ENCODE data around the gene LOXHD1.

DNA sequence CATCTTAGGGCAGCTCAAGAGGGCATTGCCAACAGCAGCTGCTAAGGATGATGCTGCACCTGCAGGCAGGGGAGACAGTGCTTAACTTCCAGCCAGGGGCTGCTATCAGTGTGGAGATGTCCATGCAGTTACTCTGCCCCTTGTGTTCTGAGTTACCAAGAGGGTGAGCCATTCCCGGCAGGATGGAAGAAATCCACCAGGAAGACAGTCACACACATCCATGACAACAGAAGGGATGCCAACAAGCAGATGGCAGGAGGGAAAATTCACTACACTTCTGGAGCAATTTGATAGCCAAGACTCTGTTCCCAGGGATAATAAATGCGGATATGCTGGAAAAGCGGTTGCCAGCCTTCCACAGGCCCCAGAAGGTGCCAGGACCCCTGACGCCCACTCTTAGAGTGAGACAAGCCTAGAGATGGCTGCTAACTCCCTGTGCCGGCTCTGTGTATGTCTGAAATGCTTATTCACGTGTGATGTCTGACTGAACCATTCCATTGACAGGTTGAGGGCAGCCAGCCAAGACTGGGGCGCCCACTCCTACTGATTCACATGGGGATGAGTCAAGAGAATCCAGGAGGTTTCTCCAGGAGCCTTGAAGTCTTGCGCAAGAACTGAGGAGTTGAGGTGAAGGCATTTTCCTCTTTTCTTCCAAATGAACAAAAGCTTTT, 24.5 kb downstream of the LOXHD1 start:
- TF ChIP-seq, protein P1, sequence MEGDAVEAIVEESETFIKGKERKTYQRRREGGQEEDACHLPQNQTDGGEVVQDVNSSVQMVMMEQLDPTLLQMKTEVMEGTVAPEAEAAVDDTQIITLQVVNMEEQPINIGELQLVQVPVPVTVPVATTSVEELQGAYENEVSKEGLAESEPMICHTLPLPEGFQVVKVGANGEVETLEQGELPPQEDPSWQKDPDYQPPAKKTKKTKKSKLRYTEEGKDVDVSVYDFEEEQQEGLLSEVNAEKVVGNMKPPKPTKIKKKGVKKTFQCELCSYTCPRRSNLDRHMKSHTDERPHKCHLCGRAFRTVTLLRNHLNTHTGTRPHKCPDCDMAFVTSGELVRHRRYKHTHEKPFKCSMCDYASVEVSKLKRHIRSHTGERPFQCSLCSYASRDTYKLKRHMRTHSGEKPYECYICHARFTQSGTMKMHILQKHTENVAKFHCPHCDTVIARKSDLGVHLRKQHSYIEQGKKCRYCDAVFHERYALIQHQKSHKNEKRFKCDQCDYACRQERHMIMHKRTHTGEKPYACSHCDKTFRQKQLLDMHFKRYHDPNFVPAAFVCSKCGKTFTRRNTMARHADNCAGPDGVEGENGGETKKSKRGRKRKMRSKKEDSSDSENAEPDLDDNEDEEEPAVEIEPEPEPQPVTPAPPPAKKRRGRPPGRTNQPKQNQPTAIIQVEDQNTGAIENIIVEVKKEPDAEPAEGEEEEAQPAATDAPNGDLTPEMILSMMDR (IDR thresholded peaks at IDR 0.05) = no peak
- TF ChIP-seq EP300 (IDR thresholded peaks at IDR 0.05) (no peak), POLR2A (IDR thresholded peaks at IDR 0.05; ENCODE audit: low read depth) (no peak), POLR2AphosphoS5 (IDR thresholded peaks at IDR 0.05) (no peak)
